Spinal cord (tissue), 10 donors: ENCODE measurements around the gene ADGRD2. TPM values are rescaled to one million over a fixed set of nuclear protein-coding genes. Genes with fewer than 3 reads are reported as not detected.

Experiments
- DNase-seq, 6 donors: peaks; one replicate each; pipeline versions ENCODE4 v3.0.0 to v3.0.0-alpha.2; 2013 to 2015; ENCODE audit warnings: low spot score in 6 of 6, low read depth in 4 of 6
- H3K27ac ChIP-seq: one replicate; pipeline ENCODE4 v1.5.1; 2013; ENCODE audit warnings: low read depth, low read length, control low read depth
- H3K27me3 ChIP-seq: one replicate; pipeline ENCODE4 v1.6.1; 2013; ENCODE audit warnings: low read length; ENCODE audit not compliant: control insufficient read depth, insufficient read depth
- H3K36me3 ChIP-seq: one replicate; pipeline ENCODE4 v1.6.1; 2013; ENCODE audit warnings: low read length; ENCODE audit not compliant: control insufficient read depth, insufficient read depth
- H3K4me1 ChIP-seq: one replicate; pipeline ENCODE4 v1.6.1; 2013; ENCODE audit warnings: low read length; ENCODE audit not compliant: control insufficient read depth, insufficient read depth
- H3K4me3 ChIP-seq: one replicate; pipeline ENCODE4 v1.5.1; 2013; ENCODE audit warnings: low read depth, low read length, control low read depth
- H3K9me3 ChIP-seq: one replicate; pipeline ENCODE4 v1.6.1; 2013; ENCODE audit warnings: low read length; ENCODE audit not compliant: control insufficient read depth, insufficient read depth
- WGBS: methylation state at CpG from one replicate; pipeline ENCODE4 v1.1.5; 2013; ENCODE audit warnings: missing lambda C conversion rate; ENCODE audit not compliant: insufficient coverage; 5-methylcytosine and 5-hydroxymethylcytosine counted together
- polyA plus RNA-seq, 2 donors: library from polyadenylated mRNA; unstranded; fragments of 120-200 nt; gene quantifications; one replicate each; pipeline ENCODE4 v1.2.1, GENCODE V29; 2013; ENCODE audit not compliant: insufficient read length in 2 of 2
- total RNA-seq, 2 donors: library from RNA; depleted of rRNA in 1 of 2; stranded (reverse); fragments of 120-200 nt in 1 of 2; fragments of >200 nt in 1 of 2; gene quantifications; one replicate each; pipeline versions ENCODE4 v1.2.3 to v1.2.4, GENCODE V29; 2013 to 2014
- donor health status: healthy.

Gene ADGRD2
- total and polyA plus RNA-seq, 4 donors: 0.50 to 29.7 (median 15.2) TPM

GRCh38 chr9:124429530-124429867 is 20.8 kb upstream of the ADGRD2 start:
- 62% methylated on average over 4 of the region's 4 CpGs for WGBS
- no peak for DNase-seq

GRCh38 chr9:124436320-124436719 is 13.9 kb upstream of the ADGRD2 start:
- Histone ChIP-seq H3K27ac (no peak overlapping the region), H3K27me3 (peaks cover 5% of the 10 kb centered on the region), H3K36me3 (no peaks in the 10 kb centered on the region), H3K4me1 (no peaks in the 10 kb centered on the region), H3K4me3 (no peak overlapping the region), H3K9me3 (no peaks in the 10 kb centered on the region)
- DNase-seq: no peak

More at GRCh38 chr9:124429530-124429867, 20.8 kb upstream of the ADGRD2 start:
- Histone ChIP-seq H3K27ac (no peak overlapping the region), H3K9me3 (no peaks in the 10 kb centered on the region), H3K4me3 (no peak overlapping the region), H3K27me3 (no peaks in the 10 kb centered on the region), H3K4me1 (peaks cover 8% of the 10 kb centered on the region), H3K36me3 (no peaks in the 10 kb centered on the region)

GRCh38 chr9:124437086-124437485 is 13.2 kb upstream of the ADGRD2 start:
- Histone ChIP-seq H3K27ac (no peak overlapping the region), H3K4me3 (no peak overlapping the region), H3K36me3 (no peaks in the 10 kb centered on the region), H3K9me3 (no peaks in the 10 kb centered on the region), H3K4me1 (no peaks in the 10 kb centered on the region), H3K27me3 (peaks cover 5% of the 10 kb centered on the region)
- no peak for DNase-seq
- WGBS: 93% methylated on average over 3 of the region's 3 CpGs

GRCh38 chr9:124438091-124438490 is 12.2 kb upstream of the ADGRD2 start:
- no peak overlapping the region for H3K27ac ChIP-seq
- H3K36me3 ChIP-seq: no peaks in the 10 kb centered on the region
- WGBS: 91% methylated on average over 8 of the region's 9 CpGs
- no peak overlapping the region for H3K4me3 ChIP-seq
- H3K27me3 ChIP-seq: peaks cover 5% of the 10 kb centered on the region
- no peaks in the 10 kb centered on the region for H3K4me1 ChIP-seq
- no peak for DNase-seq
- no peaks in the 10 kb centered on the region for H3K9me3 ChIP-seq

- peaks cover 5% of the 10 kb centered on the region for H3K27me3 ChIP-seq
- no peak overlapping the region for H3K4me3 ChIP-seq
- H3K9me3 ChIP-seq: no peaks in the 10 kb centered on the region
- no peaks in the 10 kb centered on the region for H3K36me3 ChIP-seq
- DNase-seq: no peak
- no peak overlapping the region for H3K27ac ChIP-seq
- WGBS: no CpG with 5 or more reads among the region's 1 CpG
- H3K4me1 ChIP-seq: no peaks in the 10 kb centered on the region
Measured at GRCh38 chr9:124439086-124439485, 11.2 kb upstream of the ADGRD2 start.

- no peaks in the 10 kb centered on the region for H3K9me3 ChIP-seq
- 92% methylated on average over 6 of the region's 6 CpGs for WGBS
- no peak overlapping the region for H3K4me3 ChIP-seq
- H3K27ac ChIP-seq: no peak overlapping the region
- no peaks in the 10 kb centered on the region for H3K4me1 ChIP-seq
- H3K36me3 ChIP-seq: no peaks in the 10 kb centered on the region
- H3K27me3 ChIP-seq: peaks cover 5% of the 10 kb centered on the region
- no peak for DNase-seq
Measured at GRCh38 chr9:124439686-124440243, 10.5 kb upstream of the ADGRD2 start.

- H3K36me3 ChIP-seq: no peaks in the 10 kb centered on the region
- no peak overlapping the region for H3K27ac ChIP-seq
- H3K4me3 ChIP-seq: no peak overlapping the region
- WGBS: 78% methylated on average over 7 of the region's 10 CpGs
- no peaks in the 10 kb centered on the region for H3K9me3 ChIP-seq
- DNase-seq: no peak
- H3K27me3 ChIP-seq: peaks cover 5% of the 10 kb centered on the region
- H3K4me1 ChIP-seq: no peaks in the 10 kb centered on the region
Measured at GRCh38 chr9:124440786-124441185, 9.5 kb upstream of the ADGRD2 start.

- no peaks in the 10 kb centered on the region for H3K36me3 ChIP-seq
- no peak overlapping the region for H3K27ac ChIP-seq
- H3K9me3 ChIP-seq: no peaks in the 10 kb centered on the region
- H3K27me3 ChIP-seq: peaks cover 5% of the 10 kb centered on the region
- WGBS: 71% methylated on average over 14 of the region's 16 CpGs
- DNase-seq: peak in 1 of 6 donors; percentile 33
- H3K4me3 ChIP-seq: no peak overlapping the region
- no peaks in the 10 kb centered on the region for H3K4me1 ChIP-seq
Measured at GRCh38 chr9:124441291-124441690, 9.0 kb upstream of the ADGRD2 start.

- peaks cover 5% of the 10 kb centered on the region for H3K27me3 ChIP-seq
- no peak for DNase-seq
- H3K4me3 ChIP-seq: no peak overlapping the region
- H3K27ac ChIP-seq: no peak overlapping the region
- H3K4me1 ChIP-seq: peaks cover 8% of the 10 kb centered on the region
- H3K9me3 ChIP-seq: no peaks in the 10 kb centered on the region
- no peaks in the 10 kb centered on the region for H3K36me3 ChIP-seq
Measured at GRCh38 chr9:124442379-124442778, 7.9 kb upstream of the ADGRD2 start.

GRCh38 chr9:124442826-124443225 is 7.4 kb upstream of the ADGRD2 start:
- no peaks in the 10 kb centered on the region for H3K36me3 ChIP-seq

More at GRCh38 chr9:124442826-124443225, 7.4 kb upstream of the ADGRD2 start:
- no peak for DNase-seq
- H3K27me3 ChIP-seq: peaks cover 5% of the 10 kb centered on the region
- WGBS: 53% methylated on average over 2 of the region's 3 CpGs
- H3K4me1 ChIP-seq: peaks cover 12% of the 10 kb centered on the region
- no peak overlapping the region for H3K27ac ChIP-seq
- H3K4me3 ChIP-seq: no peak overlapping the region
- H3K9me3 ChIP-seq: no peaks in the 10 kb centered on the region
